ENCODE results near the gene HAUS5. TPM values are rescaled to one million over a fixed set of nuclear protein-coding genes. Genes with fewer than 3 reads are reported as not detected.
A peak's percentile ranks its signal among the peaks of the same experiment; 100 is the strongest.

The HAUS5 gene
- total and polyA plus RNA-seq, 2 of the 8 experiments (the other 6 are each of a cell fraction or from before 2014, with no cell fraction given) = 13.8 to 25.7 TPM

GRCh38 chr19:35673121-35673804 is 60.7 kb downstream of the HAUS5 start:
- H3K4me1 ChIP-seq (replicated peaks in 1 of 4; ENCODE audit: control insufficient read depth in 3 of 4, insufficient read depth in 4 of 4, low read length in 3 of 4) = peaks cover 0 to 3% (median 0%) of the 10 kb centered on the region in 4 experiments; a peak in 2 of 7 replicates
- peak overlapping the region; percentile 40 for H4K5ac ChIP-seq (ENCODE audit: insufficient read length, low read depth, low read length)
- WGBS, 2 experiments (ENCODE audit: extremely low coverage in 1 of 2, insufficient coverage in 1 of 2, insufficient read length in 1 of 2, insufficient replicate concordance in 2 of 2, low coverage in 1 of 2, low lambda C conversion rate in 2 of 2, missing lambda C conversion rate in 1 of 2) = 8% methylated on average over 28 of the region's 39 CpGs; no CpG with 5 or more reads in 1 of the 2 experiments
- no peak overlapping the region for H3K23ac ChIP-seq (ENCODE audit: insufficient read length)
- peak overlapping the region in 2 of 4 experiments; percentile 8 to 10; a peak in 2 of 7 replicates for H3K9ac ChIP-seq (replicated peaks in 1 of 4; ENCODE audit: extremely low read depth in 1 of 4, low read depth in 3 of 4, low read length in 3 of 4)
- FAIRE-seq = peak; percentile 62
- ChIA-PET POLR2A (ENCODE audit: partially characterized antibody) (interaction anchor here (0.6 to 1.9 kb wide), 6 partner anchors 13 to 31 kb away, joined by 3 to 5 read pairs (median 4); partner anchors contain the start of gene COX6B1), CTCF (ENCODE audit: partially characterized antibody) (interaction anchor here (0.6 to 2.2 kb wide), 8 partner anchors 9 to 229 kb away, joined by 3 to 9 read pairs (median 4); no protein-coding TSS in a partner anchor)
- no peak overlapping the region for H2BK120ac ChIP-seq (replicated peaks; ENCODE audit: low read depth, low read length)
- no peak overlapping the region for H3K14ac ChIP-seq (ENCODE audit: insufficient read length)
- 0 out of 2 replicates have a peak, but pooled peaks have one; percentile 28 for TF ChIP-seq POLR2AphosphoS5 (IDR thresholded peaks at IDR 0.05; ENCODE audit: low read depth, low read length)
- TF ChIP-seq TCF12 (IDR thresholded peaks at IDR 0.05; ENCODE audit: low read depth, low read length) = no peak
- no peak for TF ChIP-seq EP300 (IDR thresholded peaks at IDR 0.05; ENCODE audit: borderline replicate concordance in 1 of 2, low read depth in 2 of 2, low read length in 2 of 2)
- TF ChIP-seq YY1 (IDR thresholded peaks at IDR 0.05; ENCODE audit: low read depth, low read length) = no peak
- peak; percentile 47 for TF ChIP-seq ASH2L (IDR thresholded peaks at IDR 0.05; ENCODE audit: low read length)
- TF ChIP-seq E2F6 (IDR thresholded peaks at IDR 0.05) = 0 out of 2 replicates have a peak, but pooled peaks have one; percentile 9
- peak; percentile 55; the same call in 1 of the 2 replicates for TF ChIP-seq MAX (IDR thresholded peaks at IDR 0.05)
- no peak for TF ChIP-seq TEAD4 (IDR thresholded peaks at IDR 0.05; ENCODE audit: low read depth, low read length)
- TF ChIP-seq KDM4A (IDR thresholded peaks at IDR 0.05; ENCODE audit: low read depth, low read length, severe bottlenecking) = peak; percentile 98
- peak; percentile 70 for TF ChIP-seq CREB1 (IDR thresholded peaks at IDR 0.05)
- no peak for TF ChIP-seq SIRT6 (IDR thresholded peaks at IDR 0.05; ENCODE audit: low read length)
- H4K8ac ChIP-seq (ENCODE audit: extremely low read depth, insufficient read depth, low read length) = peak overlapping the region; percentile 75
- peak overlapping the region; percentile 95 for H2AFZ ChIP-seq (ENCODE audit: low read length)
- no peaks in the 10 kb centered on the region for H4K20me1 ChIP-seq (replicated peaks in 1 of 2; ENCODE audit: control insufficient read depth in 1 of 2, insufficient read depth in 2 of 2, low read length in 2 of 2)
- H2BK20ac ChIP-seq (ENCODE audit: low read length) = no peak overlapping the region
- no peaks in the 10 kb centered on the region for H3K9me3 ChIP-seq (ENCODE audit: insufficient read depth in 2 of 2, low read depth in 1 of 2, low read length in 1 of 2)
- H3K79me2 ChIP-seq (ENCODE audit: control insufficient read depth in 1 of 2, insufficient read depth in 2 of 2, low read length in 2 of 2) = no peaks in the 10 kb centered on the region
- no peak overlapping the region for H3K56ac ChIP-seq (replicated peaks; ENCODE audit: insufficient read length, low read depth, low read length)
- H3K4me3 ChIP-seq (ENCODE audit: extremely low read depth in 1 of 4, insufficient read depth in 2 of 4, low read depth in 3 of 4, low read length in 4 of 4) = peak overlapping the region; percentile 61 to 77 (median 62)
- peak overlapping the region; percentile 29; the same call in 1 of the 2 replicates for H3K27ac ChIP-seq (ENCODE audit: low read depth, low read length)
- no peak overlapping the region for H3K4ac ChIP-seq (replicated peaks; ENCODE audit: insufficient read length, low read depth, low read length)
- peak; percentile 21 to 89 for DNase-seq (ENCODE audit: low read depth in 1 of 2, low spot score in 2 of 2)
- no peaks in the 10 kb centered on the region for H3K79me1 ChIP-seq (ENCODE audit: low read depth, low read length)
- 0 out of 2 replicates have a peak overlapping the region, but pooled peaks have one; percentile 29 for H2BK12ac ChIP-seq (ENCODE audit: low read depth, low read length)
- 0 out of 2 replicates have a peak overlapping the region, but pooled peaks have one; percentile 40 for H3K18ac ChIP-seq (ENCODE audit: extremely low read depth, low read length)
- H3K4me2 ChIP-seq (ENCODE audit: insufficient read depth in 1 of 2, low read depth in 2 of 2, low read length in 2 of 2) = peak overlapping the region; percentile 59 to 76
- H2BK15ac ChIP-seq (ENCODE audit: low read length) = no peak overlapping the region; the same call in 1 of the 2 replicates
- peaks cover 0 to 4% (median 1%) of the 10 kb centered on the region in 4 experiments; a peak in 1 of 7 replicates for H3K27me3 ChIP-seq (replicated peaks in 1 of 4; ENCODE audit: control insufficient read depth in 3 of 4, extremely low read depth in 1 of 4, insufficient read depth in 3 of 4, low read length in 3 of 4)
- H3K23me2 ChIP-seq (ENCODE audit: low read depth, low read length) = no peaks in the 10 kb centered on the region; the same call in 1 of the 2 replicates
- H2BK5ac ChIP-seq (ENCODE audit: low read depth, low read length) = peak overlapping the region; percentile 67; the same call in 1 of the 2 replicates
- H4K91ac ChIP-seq (replicated peaks; ENCODE audit: insufficient read length, low read length) = peak overlapping the region; percentile 7
- H2AK5ac ChIP-seq (ENCODE audit: low read depth, low read length) = no peak overlapping the region
- H3K36me3 ChIP-seq (ENCODE audit: control insufficient read depth in 2 of 4, insufficient read depth in 4 of 4, low read length in 3 of 4) = no peaks in the 10 kb centered on the region
